Measurements from ENCODE around the gene U2AF2. TPM values are rescaled to one million over a fixed set of nuclear protein-coding genes. Genes with fewer than 3 reads are reported as not detected.

U2AF2 gene
- polyA plus RNA-seq, 1 of the 3 experiments (the other 2 are of a cell fraction), result 321 TPM

- H2AFZ ChIP-seq (ENCODE audit: low read depth), result no peak overlapping the region
- H4K20me1 ChIP-seq (ENCODE audit: insufficient read depth), result no peaks in the 10 kb centered on the region
- DNase-seq, result no peak
- no peaks in the 10 kb centered on the region for H3K9me3 ChIP-seq
- peaks cover 32% of the 10 kb centered on the region for H3K27me3 ChIP-seq (ENCODE audit: insufficient read depth)
- no peaks in the 10 kb centered on the region for H3K79me2 ChIP-seq (ENCODE audit: insufficient read depth)
- H3K36me3 ChIP-seq (replicated peaks in 1 of 2; ENCODE audit: control insufficient read depth in 1 of 2, insufficient read depth in 2 of 2, low read length in 1 of 2), result no peaks in the 10 kb centered on the region
- no peak overlapping the region for H3K9ac ChIP-seq
- H3F3A ChIP-seq (replicated peaks; ENCODE audit: insufficient read depth), result peaks cover 4% of the 10 kb centered on the region
- WGBS (ENCODE audit: low lambda C conversion rate), result 48% methylated on average over 18 of the region's 18 CpGs
- CTCF ChIA-PET, result no interaction called here
- no peak overlapping the region for H3K4me2 ChIP-seq
- H3K4me1 ChIP-seq (ENCODE audit: control insufficient read depth in 1 of 2, insufficient read depth in 2 of 2, low read depth in 1 of 2, low read length in 1 of 2), result no peaks in the 10 kb centered on the region
- no peaks in the 10 kb centered on the region for H3K9me2 ChIP-seq
- no peak for TF ChIP-seq TEAD4 (IDR thresholded peaks at IDR 0.05; ENCODE audit: borderline replicate concordance, insufficient read depth)
- TF ChIP-seq JUND (IDR thresholded peaks at IDR 0.05), result no peak
- TF ChIP-seq YY1 (IDR thresholded peaks at IDR 0.05; ENCODE audit: low read depth), result no peak
- TF ChIP-seq FOXM1 (IDR thresholded peaks at IDR 0.05; ENCODE audit: low read depth), result no peak
- no peak overlapping the region for H3K27ac ChIP-seq (ENCODE audit: low read depth in 2 of 2, low read length in 1 of 2)
- POLR2A ChIA-PET, result no interaction called here
- H3K4me3 ChIP-seq (ENCODE audit: low read depth in 2 of 2, low read length in 1 of 2), result no peak overlapping the region; a peak in 1 of 4 replicates
These were observed 56.9 kb downstream of the U2AF2 start for GRCh38 chr19:55711719-55712118.

DNA sequence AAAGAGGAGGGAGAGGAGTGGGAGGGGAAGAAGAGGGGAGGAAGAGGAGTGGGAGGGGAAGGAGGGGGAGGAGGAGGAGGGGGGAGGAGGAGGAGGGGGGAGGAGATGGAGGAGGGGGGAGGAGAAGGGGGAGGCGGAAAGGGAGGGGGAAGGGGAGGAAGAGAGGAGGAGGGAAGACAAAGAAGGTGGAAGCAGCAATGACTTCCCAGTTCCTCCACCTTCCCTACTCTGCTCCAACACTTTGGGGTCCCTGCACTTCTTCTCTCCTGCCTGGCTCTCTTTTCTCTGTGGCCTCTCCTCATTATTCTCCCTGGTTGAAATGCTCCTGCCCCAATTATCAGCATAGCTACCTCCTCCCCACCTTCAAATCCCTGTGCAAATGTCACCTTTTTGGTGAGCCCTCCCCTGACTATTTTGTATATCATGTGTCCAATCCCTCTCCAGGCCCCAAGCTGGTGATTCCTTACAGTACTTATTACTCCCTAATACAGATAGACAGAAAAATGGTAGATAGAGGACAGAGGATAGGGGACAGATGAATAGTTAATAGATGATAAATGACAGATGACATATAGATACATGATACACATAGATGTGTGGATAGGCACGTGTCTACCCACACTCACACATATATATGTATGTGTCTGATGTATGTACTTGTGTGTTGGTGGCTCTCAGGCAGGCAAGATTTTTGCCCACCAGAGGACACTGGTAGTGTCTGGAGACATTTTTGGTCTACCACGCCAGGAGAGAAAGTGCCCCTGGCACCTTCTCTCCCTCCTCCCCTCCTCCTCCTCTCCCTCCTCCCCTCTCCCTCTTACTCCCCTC, 58.2 kb downstream of the U2AF2 start:
- Histone ChIP-seq H2AFZ (ENCODE audit: low read depth) (no peak overlapping the region), H3K27me3 (ENCODE audit: insufficient read depth) (peaks cover 45% of the 10 kb centered on the region), H4K20me1 (ENCODE audit: insufficient read depth) (no peaks in the 10 kb centered on the region), H3K4me3 (ENCODE audit: low read depth in 2 of 2, low read length in 1 of 2) (no peak overlapping the region), H3K9me2 (no peaks in the 10 kb centered on the region), H3K36me3 (replicated peaks in 1 of 2; ENCODE audit: control insufficient read depth in 1 of 2, insufficient read depth in 2 of 2, low read length in 1 of 2) (no peaks in the 10 kb centered on the region), H3F3A (replicated peaks; ENCODE audit: insufficient read depth) (peaks cover 4% of the 10 kb centered on the region), H3K4me2 (no peak overlapping the region), H3K27ac (ENCODE audit: low read depth in 2 of 2, low read length in 1 of 2) (no peak overlapping the region), H3K79me2 (ENCODE audit: insufficient read depth) (no peaks in the 10 kb centered on the region), H3K9me3 (no peaks in the 10 kb centered on the region), H3K9ac (no peak overlapping the region), H3K4me1 (ENCODE audit: control insufficient read depth in 1 of 2, insufficient read depth in 2 of 2, low read depth in 1 of 2, low read length in 1 of 2) (no peaks in the 10 kb centered on the region)
- WGBS (ENCODE audit: low lambda C conversion rate), result 9% methylated on average over 3 of the region's 3 CpGs
- POLR2A ChIA-PET, result no interaction called here
- CTCF ChIA-PET, result interaction anchor here (1.4 kb wide), 1 partner anchor 9 kb away, joined by 3 read pairs; no protein-coding TSS in a partner anchor
- TF ChIP-seq GABPA (IDR thresholded peaks at IDR 0.05; ENCODE audit: low read depth), result no peak
- DNase-seq, result no peak

- Histone ChIP-seq H3F3A (replicated peaks; ENCODE audit: insufficient read depth) (no peaks in the 10 kb centered on the region), H3K4me3 (ENCODE audit: low read depth in 2 of 2, low read length in 1 of 2) (no peak overlapping the region), H4K20me1 (ENCODE audit: insufficient read depth) (no peaks in the 10 kb centered on the region), H3K4me2 (no peak overlapping the region), H3K27me3 (ENCODE audit: insufficient read depth) (peaks cover 55% of the 10 kb centered on the region; the same call in 1 of the 2 replicates), H3K9me3 (no peaks in the 10 kb centered on the region), H3K9ac (no peak overlapping the region), H3K4me1 (ENCODE audit: control insufficient read depth in 1 of 2, insufficient read depth in 2 of 2, low read depth in 1 of 2, low read length in 1 of 2) (no peaks in the 10 kb centered on the region), H3K9me2 (no peaks in the 10 kb centered on the region), H3K79me2 (ENCODE audit: insufficient read depth) (no peaks in the 10 kb centered on the region), H2AFZ (ENCODE audit: low read depth) (no peak overlapping the region), H3K27ac (ENCODE audit: low read depth in 2 of 2, low read length in 1 of 2) (no peak overlapping the region), H3K36me3 (replicated peaks in 1 of 2; ENCODE audit: control insufficient read depth in 1 of 2, insufficient read depth in 2 of 2, low read length in 1 of 2) (no peaks in the 10 kb centered on the region)
- DNase-seq, result no peak
- 33% methylated on average over 15 of the region's 15 CpGs for WGBS (ENCODE audit: low lambda C conversion rate)
- ChIA-PET POLR2A (no interaction called here), CTCF (interaction anchor here (0.9 to 1.4 kb wide), 2 partner anchors 12 to 16 kb away, joined by 3 to 8 read pairs; no protein-coding TSS in a partner anchor)
- TF ChIP-seq NFIC (IDR thresholded peaks at IDR 0.05; ENCODE audit: borderline replicate concordance) (no peak), EP300 (IDR thresholded peaks at IDR 0.05; ENCODE audit: borderline replicate concordance in 1 of 2, low read depth in 1 of 2, low read length in 1 of 2) (no peak), RFX5 (IDR thresholded peaks at IDR 0.05; ENCODE audit: low read length) (no peak), YY1 (IDR thresholded peaks at IDR 0.05; ENCODE audit: low read depth) (no peak), RAD21 (IDR thresholded peaks at IDR 0.05; ENCODE audit: low read length) (no peak), PBX3 (IDR thresholded peaks at IDR 0.05) (no peak), NRF1 (IDR thresholded peaks at IDR 0.05; ENCODE audit: low read depth, low read length) (no peak)
- TF ChIP-seq, protein P1, sequence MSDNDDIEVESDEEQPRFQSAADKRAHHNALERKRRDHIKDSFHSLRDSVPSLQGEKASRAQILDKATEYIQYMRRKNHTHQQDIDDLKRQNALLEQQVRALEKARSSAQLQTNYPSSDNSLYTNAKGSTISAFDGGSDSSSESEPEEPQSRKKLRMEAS (IDR thresholded peaks at IDR 0.05; ENCODE audit: low read depth), result no peak
These were observed 61.7 kb downstream of the U2AF2 start for GRCh38 chr19:55716531-55716930.
